ELF-1 (cell line): Measurements from ENCODE around the gene KRT5.
A peak's percentile ranks its signal among the peaks of the same experiment; 100 is the strongest.

ENCODE experiments used
- DNase-seq: peaks from one replicate; pipeline ENCODE4 v3.0.0-alpha.2; 2016; ENCODE audit warnings: low read depth, low spot score

KRT5 gene

GRCh38 chr12:52519826-52520662, at the start of gene KRT5:
KRT5 (minus strand) TSS chr12:52520394; CDS start chr12:52520296, 98 bp downstream.
- DNase-seq: no peak

- no peak for DNase-seq
These were observed 47.9 kb upstream of the KRT5 start for GRCh38 chr12:52568111-52568510.

- no peak for DNase-seq
These were observed 46.7 kb upstream of the KRT5 start for GRCh38 chr12:52566847-52567291.

- no peak for DNase-seq
These were observed 44.4 kb upstream of the KRT5 start for GRCh38 chr12:52564582-52564981.

GRCh38 chr12:52561880-52562449, 41.8 kb upstream of the KRT5 start:
- DNase-seq: no peak

GRCh38 chr12:52559979-52560378, 39.8 kb upstream of the KRT5 start:
- DNase-seq: no peak

GRCh38 chr12:52558781-52559445, 38.7 kb upstream of the KRT5 start:
- no peak for DNase-seq

GRCh38 chr12:52557476-52557875, 37.3 kb upstream of the KRT5 start:
- DNase-seq: no peak

- DNase-seq: no peak
These were observed 35.4 kb upstream of the KRT5 start for GRCh38 chr12:52555577-52555976.

GRCh38 chr12:52552681-52553195, 32.5 kb upstream of the KRT5 start, which contains the start of gene KRT71:
KRT71 (minus strand) TSS chr12:52553145; CDS start chr12:52553077, 68 bp downstream.
- DNase-seq: no peak

- no peak for DNase-seq
These were observed 31.9 kb upstream of the KRT5 start for GRCh38 chr12:52552055-52552454.

- peak; percentile 53 for DNase-seq
These were observed 31.1 kb upstream of the KRT5 start for GRCh38 chr12:52551216-52551865.

GRCh38 chr12:52546126-52546525, 25.9 kb upstream of the KRT5 start:
- no peak for DNase-seq

GRCh38 chr12:52543985-52544883, 24.0 kb upstream of the KRT5 start:
- no peak for DNase-seq

GRCh38 chr12:52542785-52543318, 22.7 kb upstream of the KRT5 start:
- DNase-seq: no peak

GRCh38 chr12:52542157-52542556, 22.0 kb upstream of the KRT5 start:
- no peak for DNase-seq

- DNase-seq: no peak
These were observed 21.5 kb upstream of the KRT5 start for GRCh38 chr12:52541709-52542108.

GRCh38 chr12:52540531-52540930, 20.3 kb upstream of the KRT5 start:
- no peak for DNase-seq

- no peak for DNase-seq
These were observed 19.6 kb upstream of the KRT5 start for GRCh38 chr12:52539821-52540173.

GRCh38 chr12:52539083-52539820, 19.1 kb upstream of the KRT5 start:
- DNase-seq: no peak
